CD4-positive, alpha-beta T cell (primary cell): Measurements from ENCODE around the gene RASL11B. TPM values are rescaled to one million over a fixed set of nuclear protein-coding genes. Genes with fewer than 3 reads are reported as not detected.

ENCODE experiments used
- ATAC-seq: fragments of 200-7000 bp; cut with Tn5 transposase; one replicate; pipeline ENCODE4 v1.10.0; 2022; ENCODE audit warnings: mild to moderate bottlenecking; ENCODE audit not compliant: poor library complexity
- CTCF ChIA-PET: fragments of 350-600 bp; sonication (Branson Sonifier 250); formaldehyde crosslinking; loops from one replicate; lab custom pipeline; 2021; ENCODE audit warnings: antibody characterized with exemption, inconsistent platforms; lab: Charles Lee
- POLR2A ChIA-PET: fragments of 350-600 bp; sonication (Branson Sonifier 250); formaldehyde crosslinking; loops from one replicate; lab custom pipeline; 2021; ENCODE audit warnings: antibody characterized with exemption, inconsistent platforms; lab: Charles Lee
- DNase-seq, 14 experiments: peaks; one replicate each; pipeline ENCODE4 v3.0.0-alpha.2; 2013 to 2020; ENCODE audit warnings: mixed read lengths in 2 of 14
- H3K27ac ChIP-seq, 2 donors: one replicate each; pipeline versions ENCODE4 v1.5.1 to v1.7.0; 2013; ENCODE audit warnings: low read length in 2 of 2, low read depth in 1 of 2, mild to moderate bottlenecking in 1 of 2
- H3K27me3 ChIP-seq, 2 experiments: 1 replicate in 1 of 2; 2 replicates in 1 of 2; pipeline versions ENCODE4 v1.6.1 to v1.7.0; 2013; ENCODE audit warnings: low read length in 2 of 2, control low read depth in 1 of 2, mild to moderate bottlenecking in 1 of 2, moderate library complexity in 1 of 2; ENCODE audit not compliant: insufficient read depth in 2 of 2, control insufficient read depth in 1 of 2
- H3K36me3 ChIP-seq: one replicate; pipeline ENCODE4 v1.6.1; 2013; ENCODE audit warnings: low read length, control low read depth; ENCODE audit not compliant: insufficient read depth
- H3K4me1 ChIP-seq: one replicate; pipeline ENCODE4 v1.6.1; 2013; ENCODE audit warnings: low read length, control low read depth; ENCODE audit not compliant: insufficient read depth
- H3K4me3 ChIP-seq: one replicate; pipeline ENCODE4 v1.5.1; 2013; ENCODE audit warnings: mild to moderate bottlenecking, low read length, moderate library complexity
- H3K9me3 ChIP-seq, 2 experiments: 1 replicate in 1 of 2; 2 replicates in 1 of 2; pipeline versions ENCODE4 v1.6.1 to v1.7.0; 2013; ENCODE audit warnings: low read length in 2 of 2, mild to moderate bottlenecking in 2 of 2, control low read depth in 1 of 2, moderate library complexity in 1 of 2; ENCODE audit not compliant: control insufficient read depth in 1 of 2, insufficient read depth in 1 of 2
- H3K27ac Mint-ChIP-seq: one replicate; pipeline ENCODE4 v1.8.0; 2020; ENCODE audit warnings: mixed read lengths
- H3K27me3 Mint-ChIP-seq: one replicate; pipeline ENCODE4 v1.8.0; 2021; ENCODE audit warnings: mixed read lengths
- H3K36me3 Mint-ChIP-seq: one replicate; pipeline ENCODE4 v1.8.0; 2021; ENCODE audit warnings: low read depth, mixed read lengths
- H3K4me1 Mint-ChIP-seq: one replicate; pipeline ENCODE4 v1.8.0; 2021; ENCODE audit warnings: low read depth, mixed read lengths
- H3K4me3 Mint-ChIP-seq: one replicate; pipeline ENCODE4 v1.8.0; 2020; ENCODE audit warnings: mild to moderate bottlenecking, mixed read lengths
- H3K9me3 Mint-ChIP-seq: one replicate; pipeline ENCODE4 v1.8.0; 2020; ENCODE audit warnings: mixed read lengths
- CTCF ChIP-seq: fragments of 200-600 bp; IDR thresholded peaks from one replicate; pipeline ENCODE4 v1.8.0; 2022; ENCODE audit warnings: antibody characterized with exemption, mild to moderate bottlenecking
- intact Hi-C, 2 experiments: fragments of 100-400 bp; cut with DNase I in 1 of 2; cut with micrococcal nuclease in 1 of 2; formaldehyde crosslinking; loops; one replicate each; pipeline versions ENCODE4 v1.15.1 to v1.9.0; 2023 to 2025; cut with DNase I, micrococcal nuclease
- total RNA-seq, 174 experiments: library from RNA in 2 of 174; stranded (reverse) in 2 of 174; gene quantifications; one replicate each; pipeline ENCODE4 v1.2.3 and lab custom pipeline; 2021 to 2026

Gene RASL11B
- total RNA-seq, 2 experiments from 2014 or later: 0.31 to 0.63 TPM

DNA sequence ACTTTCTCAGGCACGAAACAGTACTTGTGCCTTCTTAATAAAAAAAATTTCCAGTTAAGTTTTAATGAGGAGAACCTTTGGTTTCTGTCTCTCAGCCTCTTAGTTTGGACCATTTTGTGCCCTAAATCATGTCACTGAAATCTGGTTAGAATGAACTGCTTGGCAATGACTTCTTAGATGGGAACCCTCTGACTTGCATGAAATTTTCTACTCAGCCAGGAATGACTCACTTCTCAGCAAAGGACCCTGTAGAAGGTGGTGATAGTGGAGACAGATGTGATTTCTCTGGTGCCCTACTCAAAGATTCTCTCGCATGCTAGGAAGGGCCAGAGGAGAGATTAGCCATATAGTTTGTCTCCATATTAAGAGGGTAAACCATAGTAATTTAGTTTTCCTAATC lies 50.5 kb downstream of the RASL11B start:
- CTCF ChIA-PET: interaction anchor here (1.3 kb wide), 1 partner anchor 70 kb away, joined by 3 read pairs; no protein-coding TSS in a partner anchor
- no peak overlapping the region for H3K4me3 ChIP-seq
- no peak overlapping the region for H3K27ac ChIP-seq
- peaks cover 5% of the 10 kb centered on the region for H3K4me1 Mint-ChIP-seq
- peaks cover 4% of the 10 kb centered on the region for H3K4me1 ChIP-seq
- H3K9me3 ChIP-seq: no peaks in the 10 kb centered on the region
- H3K4me3 Mint-ChIP-seq: no peak overlapping the region
- DNase-seq (no peak), ATAC-seq (no peak)
- intact Hi-C loops: no loop called here
- peaks cover 5% of the 10 kb centered on the region for H3K36me3 ChIP-seq
- H3K27me3 ChIP-seq: no peaks in the 10 kb centered on the region
- H3K9me3 Mint-ChIP-seq: no peaks in the 10 kb centered on the region
- no peaks in the 10 kb centered on the region for H3K27me3 Mint-ChIP-seq
- POLR2A ChIA-PET: no interaction called here
- H3K36me3 Mint-ChIP-seq: peaks cover 24% of the 10 kb centered on the region
- no peak overlapping the region for H3K27ac Mint-ChIP-seq
- TF ChIP-seq CTCF: no peak

DNA sequence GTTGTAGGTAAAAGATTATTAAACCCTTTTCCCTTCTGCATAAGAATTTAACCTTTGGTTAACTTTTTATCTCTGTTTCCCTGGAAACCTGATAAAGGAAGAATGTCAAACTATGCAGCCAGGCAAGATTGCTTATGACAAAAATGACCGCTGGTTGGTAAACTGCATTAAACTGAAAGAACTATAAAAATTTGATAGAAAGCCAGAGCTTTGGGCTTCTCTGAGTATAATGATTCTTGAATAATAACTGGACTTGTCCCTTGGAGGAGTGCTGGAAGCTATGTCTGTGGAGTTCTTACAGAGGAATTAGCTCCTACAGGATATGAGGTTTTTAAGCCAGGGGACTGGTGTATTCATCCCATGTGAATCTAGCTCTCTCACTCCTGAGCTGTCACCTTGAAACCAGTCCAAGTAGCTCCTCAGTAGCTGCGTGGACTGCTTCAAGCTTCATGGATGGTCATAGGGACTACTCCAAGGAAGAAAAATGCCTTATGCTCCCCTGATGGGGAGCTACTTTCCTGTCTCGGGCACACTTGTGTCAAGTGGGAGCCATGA lies 52.0 kb downstream of the RASL11B start:
- Histone ChIP-seq H3K4me3 (no peak overlapping the region), H3K27me3 (no peaks in the 10 kb centered on the region), H3K4me1 (peaks cover 4% of the 10 kb centered on the region), H3K27ac (no peak overlapping the region), H3K36me3 (no peaks in the 10 kb centered on the region), H3K9me3 (no peaks in the 10 kb centered on the region)
- intact Hi-C loops: no loop called here
- ChIA-PET CTCF (no interaction called here), POLR2A (interaction anchor here (0.6 kb wide), 1 partner anchor 38 kb away, joined by 3 read pairs; no protein-coding TSS in a partner anchor)
- no peaks in the 10 kb centered on the region for H3K27me3 Mint-ChIP-seq
- no peak for TF ChIP-seq CTCF
- H3K4me1 Mint-ChIP-seq: peaks cover 5% of the 10 kb centered on the region
- DNase-seq (no peak), ATAC-seq (no peak)
- H3K27ac Mint-ChIP-seq: no peak overlapping the region
- H3K36me3 Mint-ChIP-seq: peaks cover 15% of the 10 kb centered on the region
- no peaks in the 10 kb centered on the region for H3K9me3 Mint-ChIP-seq
- H3K4me3 Mint-ChIP-seq: no peak overlapping the region

- CTCF ChIA-PET: no interaction called here
- no peaks in the 10 kb centered on the region for H3K9me3 Mint-ChIP-seq
- peaks cover 16% of the 10 kb centered on the region for H3K36me3 Mint-ChIP-seq
- Histone ChIP-seq H3K36me3 (no peaks in the 10 kb centered on the region), H3K27ac (no peak overlapping the region), H3K27me3 (no peaks in the 10 kb centered on the region), H3K4me3 (no peak overlapping the region), H3K9me3 (no peaks in the 10 kb centered on the region), H3K4me1 (peaks cover 4% of the 10 kb centered on the region)
- no peak for DNase-seq
- no peak overlapping the region for H3K27ac Mint-ChIP-seq
- H3K4me3 Mint-ChIP-seq: no peak overlapping the region
- peaks cover 5% of the 10 kb centered on the region for H3K4me1 Mint-ChIP-seq
- no peak for TF ChIP-seq CTCF
- POLR2A ChIA-PET: no interaction called here
- intact Hi-C loops: no loop called here
- ATAC-seq: no peak
- H3K27me3 Mint-ChIP-seq: no peaks in the 10 kb centered on the region
Measured at GRCh38 chr4:52915191-52915590, 53.1 kb downstream of the RASL11B start.
